ENCODE results near the gene SPG7. TPM values are rescaled to one million over a fixed set of nuclear protein-coding genes. Genes with fewer than 3 reads are reported as not detected.

The SPG7 gene
- total and polyA plus RNA-seq, 2 experiments from 2014 or later, result 108 to 222 TPM

DNA sequence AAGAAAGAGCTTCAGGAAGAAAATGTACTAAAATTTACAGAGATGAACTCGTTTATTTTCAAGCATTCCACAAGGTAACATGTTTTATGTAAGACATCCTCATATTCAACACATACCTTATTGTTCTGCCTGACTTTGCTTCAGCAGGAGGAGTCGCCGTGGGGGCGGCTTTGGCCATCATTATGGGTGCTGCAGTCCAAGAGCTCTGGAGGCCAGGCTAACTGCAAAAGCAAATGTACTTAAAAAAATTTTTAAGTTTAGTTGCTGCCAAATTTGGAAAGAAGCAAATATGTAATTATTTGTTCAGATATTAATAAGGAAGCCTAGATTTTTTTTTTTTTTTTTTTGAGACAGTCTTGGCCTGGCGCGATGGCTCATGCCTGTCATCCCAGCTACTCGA lies 4.1 kb upstream of the SPG7 start:
- Histone ChIP-seq H3K27me3 (no peaks in the 10 kb centered on the region), H3K4me3 (no peak overlapping the region), H3K36me3 (replicated peaks; ENCODE audit: insufficient read depth, low read depth) (no peaks in the 10 kb centered on the region), H3K79me2 (peaks cover 16% of the 10 kb centered on the region), H3K9me2 (replicated peaks; ENCODE audit: insufficient read depth) (no peaks in the 10 kb centered on the region), H2AFZ (no peak overlapping the region), H3K27ac (no peak overlapping the region), H3K4me2 (no peak overlapping the region), H3K9me3 (ENCODE audit: low read depth) (no peaks in the 10 kb centered on the region), H4K20me1 (ENCODE audit: insufficient read depth, poor library complexity, severe bottlenecking) (peaks cover 2% of the 10 kb centered on the region), H3K4me1 (ENCODE audit: insufficient read depth) (peaks cover 30% of the 10 kb centered on the region)
- TF ChIP-seq EZH2 (IDR thresholded peaks at IDR 0.05; ENCODE audit: borderline replicate concordance), result no peak
- TF ChIP-seq, protein P1, sequence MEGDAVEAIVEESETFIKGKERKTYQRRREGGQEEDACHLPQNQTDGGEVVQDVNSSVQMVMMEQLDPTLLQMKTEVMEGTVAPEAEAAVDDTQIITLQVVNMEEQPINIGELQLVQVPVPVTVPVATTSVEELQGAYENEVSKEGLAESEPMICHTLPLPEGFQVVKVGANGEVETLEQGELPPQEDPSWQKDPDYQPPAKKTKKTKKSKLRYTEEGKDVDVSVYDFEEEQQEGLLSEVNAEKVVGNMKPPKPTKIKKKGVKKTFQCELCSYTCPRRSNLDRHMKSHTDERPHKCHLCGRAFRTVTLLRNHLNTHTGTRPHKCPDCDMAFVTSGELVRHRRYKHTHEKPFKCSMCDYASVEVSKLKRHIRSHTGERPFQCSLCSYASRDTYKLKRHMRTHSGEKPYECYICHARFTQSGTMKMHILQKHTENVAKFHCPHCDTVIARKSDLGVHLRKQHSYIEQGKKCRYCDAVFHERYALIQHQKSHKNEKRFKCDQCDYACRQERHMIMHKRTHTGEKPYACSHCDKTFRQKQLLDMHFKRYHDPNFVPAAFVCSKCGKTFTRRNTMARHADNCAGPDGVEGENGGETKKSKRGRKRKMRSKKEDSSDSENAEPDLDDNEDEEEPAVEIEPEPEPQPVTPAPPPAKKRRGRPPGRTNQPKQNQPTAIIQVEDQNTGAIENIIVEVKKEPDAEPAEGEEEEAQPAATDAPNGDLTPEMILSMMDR (IDR thresholded peaks at IDR 0.05; ENCODE audit: poor library complexity), result no peak
- TF ChIP-seq EZH2phosphoT487 (IDR thresholded peaks at IDR 0.05; ENCODE audit: low read depth, severe bottlenecking, unreplicated experiment), result no peak
- no peak for DNase-seq (ENCODE audit: low spot score)
- 95% methylated on average over 7 of the region's 7 CpGs for WGBS (ENCODE audit: low lambda C conversion rate, missing lambda C conversion rate)

DNA sequence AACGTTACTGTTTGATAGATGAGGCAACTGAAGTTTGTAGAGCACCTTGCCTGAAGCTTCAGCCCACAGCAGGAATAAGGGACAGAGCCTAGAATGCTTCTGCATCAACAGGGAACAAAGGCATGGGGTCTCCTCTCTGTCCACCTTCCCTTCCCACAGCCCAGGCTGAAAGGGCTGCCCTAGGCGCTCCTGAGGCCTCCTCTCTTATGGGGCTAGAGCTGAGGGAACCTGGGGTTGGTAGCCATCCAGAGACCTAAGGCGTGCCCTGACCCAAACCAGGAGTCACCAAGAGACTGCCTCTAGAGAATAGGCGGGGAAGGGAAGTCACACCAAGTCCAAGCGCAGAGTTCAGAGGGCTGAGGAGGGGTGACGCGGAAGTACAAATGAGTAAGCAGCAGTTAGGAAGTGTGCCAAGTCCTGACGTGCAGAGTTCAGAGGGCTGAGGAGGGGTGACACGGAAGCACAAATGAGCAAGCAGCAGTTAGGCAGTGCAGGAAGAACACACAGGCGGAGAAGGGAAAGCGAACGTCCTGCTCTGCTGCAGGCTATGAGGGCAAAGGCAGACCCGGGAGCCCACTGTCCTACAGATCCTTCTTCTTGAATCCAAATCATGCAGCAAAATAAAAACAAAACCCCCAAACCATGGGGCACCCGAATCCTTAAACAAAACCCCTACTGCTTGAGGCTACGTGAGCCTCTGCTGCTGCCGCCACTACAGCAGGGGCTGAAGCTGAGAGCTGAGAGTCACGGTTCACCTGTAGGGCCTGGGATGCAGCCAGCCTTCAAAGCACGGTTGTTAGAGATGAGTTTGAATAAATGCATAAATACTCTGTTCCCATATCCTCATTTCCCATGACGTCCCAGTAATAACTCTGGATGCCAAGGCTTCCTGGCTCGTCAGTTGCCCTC lies 2.7 kb upstream of the SPG7 start:
- peaks cover 10% of the 10 kb centered on the region for H4K20me1 ChIP-seq (ENCODE audit: insufficient read depth, poor library complexity, severe bottlenecking)
- 78% methylated on average over 20 of the region's 20 CpGs for WGBS (ENCODE audit: low lambda C conversion rate, missing lambda C conversion rate)
- no peaks in the 10 kb centered on the region for H3K9me3 ChIP-seq (ENCODE audit: low read depth)
- H3K27ac ChIP-seq, result peak overlapping the region; percentile 93
- H3K9me2 ChIP-seq (replicated peaks; ENCODE audit: insufficient read depth), result no peaks in the 10 kb centered on the region
- no peaks in the 10 kb centered on the region for H3K27me3 ChIP-seq
- no peak for TF ChIP-seq EZH2phosphoT487 (IDR thresholded peaks at IDR 0.05; ENCODE audit: low read depth, severe bottlenecking, unreplicated experiment)
- TF ChIP-seq, protein P1 (IDR thresholded peaks at IDR 0.05; ENCODE audit: poor library complexity), result no peak
- TF ChIP-seq EZH2 (IDR thresholded peaks at IDR 0.05; ENCODE audit: borderline replicate concordance), result no peak
- DNase-seq (ENCODE audit: low spot score), result peak; percentile 88
- no peak overlapping the region for H2AFZ ChIP-seq
- H3K4me2 ChIP-seq, result peak overlapping the region; percentile 52
- no peaks in the 10 kb centered on the region for H3K36me3 ChIP-seq (replicated peaks; ENCODE audit: insufficient read depth, low read depth)
- peaks cover 30% of the 10 kb centered on the region for H3K4me1 ChIP-seq (ENCODE audit: insufficient read depth)
- H3K79me2 ChIP-seq, result peaks cover 30% of the 10 kb centered on the region
- no peak overlapping the region for H3K4me3 ChIP-seq

DNA sequence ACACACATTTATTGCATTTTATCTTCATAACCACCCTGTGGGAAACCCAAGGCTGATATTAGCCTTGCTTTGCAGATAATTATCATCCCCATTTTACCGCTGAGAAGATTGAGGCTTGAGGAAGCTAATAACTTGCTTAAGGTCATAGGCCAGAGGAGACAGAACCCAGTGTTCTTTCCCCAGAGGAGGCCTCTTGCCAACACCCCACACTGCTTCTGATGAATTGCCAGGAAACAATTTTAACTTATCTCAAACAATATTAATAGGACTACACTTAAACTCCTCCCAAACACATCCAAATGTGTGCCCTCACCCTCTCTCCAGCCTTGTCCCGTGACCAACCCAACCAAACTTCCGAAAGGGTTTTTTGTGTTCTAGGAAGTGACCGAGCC lies 2.1 kb upstream of the SPG7 start:
- Histone ChIP-seq H3K27ac (peak overlapping the region; percentile 93), H3K36me3 (replicated peaks; ENCODE audit: insufficient read depth, low read depth) (no peaks in the 10 kb centered on the region), H2AFZ (no peak overlapping the region), H3K9me3 (ENCODE audit: low read depth) (no peaks in the 10 kb centered on the region), H3K9me2 (replicated peaks; ENCODE audit: insufficient read depth) (no peaks in the 10 kb centered on the region), H3K4me3 (no peak overlapping the region), H4K20me1 (ENCODE audit: insufficient read depth, poor library complexity, severe bottlenecking) (peaks cover 10% of the 10 kb centered on the region), H3K27me3 (no peaks in the 10 kb centered on the region), H3K79me2 (peaks cover 36% of the 10 kb centered on the region), H3K4me1 (ENCODE audit: insufficient read depth) (peaks cover 30% of the 10 kb centered on the region), H3K4me2 (peak overlapping the region; percentile 52)
- WGBS (ENCODE audit: low lambda C conversion rate, missing lambda C conversion rate), result 97% methylated on average over 4 of the region's 4 CpGs
- TF ChIP-seq EZH2phosphoT487 (IDR thresholded peaks at IDR 0.05; ENCODE audit: low read depth, severe bottlenecking, unreplicated experiment), result no peak
- TF ChIP-seq, protein P1 (IDR thresholded peaks at IDR 0.05; ENCODE audit: poor library complexity), result no peak
- no peak for TF ChIP-seq EZH2 (IDR thresholded peaks at IDR 0.05; ENCODE audit: borderline replicate concordance)
- no peak for DNase-seq (ENCODE audit: low spot score)

Data from hepatocyte (in vitro differentiated cells).